Measurements from ENCODE around the gene CFAP20DC. TPM values are rescaled to one million over a fixed set of nuclear protein-coding genes. Genes with fewer than 3 reads are reported as not detected.
"Not testable (repeated sequence)": the region's sequence is repeated elsewhere in the genome, so short reads cannot be mapped to it uniquely, and the experiment has no call there.

The CFAP20DC gene
- total RNA-seq, 1 experiment from 2014 or later, result 2.8 TPM

DNA sequence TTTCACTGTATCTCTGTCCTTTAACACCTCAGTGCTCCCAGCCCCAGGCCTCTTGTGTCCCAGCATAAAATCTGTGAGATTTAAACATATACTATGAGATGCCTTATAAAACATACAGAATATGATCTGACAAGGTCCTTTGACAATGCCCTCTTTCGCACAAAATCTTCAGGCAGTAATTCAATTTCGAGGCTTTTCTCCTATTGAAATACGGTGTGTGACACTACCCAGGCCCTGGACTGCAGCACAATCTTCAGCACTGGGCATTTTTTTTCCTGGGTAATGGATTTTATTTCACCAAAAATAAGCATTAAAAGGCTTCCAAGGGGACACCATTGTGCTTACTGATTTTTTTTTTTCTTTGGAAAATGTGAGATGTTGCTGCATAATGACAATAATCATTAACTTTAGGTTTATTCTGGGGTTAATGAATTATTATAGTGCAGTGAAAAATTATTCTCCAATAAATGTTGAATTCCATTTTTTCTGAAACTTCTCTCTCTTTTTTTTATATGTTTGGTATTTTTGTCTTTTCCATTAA, 342.4 kb downstream of the CFAP20DC start:
- intact Hi-C loops (cut with micrococcal nuclease; ENCODE audit: unreplicated experiment), result no loop called here
- POLR2A ChIA-PET, result no interaction called here
- Mint-ChIP-seq H3K36me3 (ENCODE audit: insufficient read depth, unreplicated experiment) (no peaks in the 10 kb centered on the region), H3K4me3 (ENCODE audit: unreplicated experiment) (no peak overlapping the region), H3K27ac (ENCODE audit: unreplicated experiment) (no peak overlapping the region), H3K27me3 (ENCODE audit: insufficient read depth, unreplicated experiment) (no peaks in the 10 kb centered on the region), H3K4me1 (ENCODE audit: low read depth, unreplicated experiment) (no peaks in the 10 kb centered on the region), H3K9me3 (ENCODE audit: unreplicated experiment) (no peaks in the 10 kb centered on the region)
- Histone ChIP-seq H3K36me3 (ENCODE audit: control insufficient read depth, insufficient read depth, low read length) (no peaks in the 10 kb centered on the region), H3K27me3 (replicated peaks; ENCODE audit: control insufficient read depth, insufficient read depth, low read length) (no peaks in the 10 kb centered on the region), H3K9me3 (no peaks in the 10 kb centered on the region), H3K4me3 (ENCODE audit: low read depth, low read length) (no peak overlapping the region), H3K4me1 (no peaks in the 10 kb centered on the region)
- TF ChIP-seq, protein P1, sequence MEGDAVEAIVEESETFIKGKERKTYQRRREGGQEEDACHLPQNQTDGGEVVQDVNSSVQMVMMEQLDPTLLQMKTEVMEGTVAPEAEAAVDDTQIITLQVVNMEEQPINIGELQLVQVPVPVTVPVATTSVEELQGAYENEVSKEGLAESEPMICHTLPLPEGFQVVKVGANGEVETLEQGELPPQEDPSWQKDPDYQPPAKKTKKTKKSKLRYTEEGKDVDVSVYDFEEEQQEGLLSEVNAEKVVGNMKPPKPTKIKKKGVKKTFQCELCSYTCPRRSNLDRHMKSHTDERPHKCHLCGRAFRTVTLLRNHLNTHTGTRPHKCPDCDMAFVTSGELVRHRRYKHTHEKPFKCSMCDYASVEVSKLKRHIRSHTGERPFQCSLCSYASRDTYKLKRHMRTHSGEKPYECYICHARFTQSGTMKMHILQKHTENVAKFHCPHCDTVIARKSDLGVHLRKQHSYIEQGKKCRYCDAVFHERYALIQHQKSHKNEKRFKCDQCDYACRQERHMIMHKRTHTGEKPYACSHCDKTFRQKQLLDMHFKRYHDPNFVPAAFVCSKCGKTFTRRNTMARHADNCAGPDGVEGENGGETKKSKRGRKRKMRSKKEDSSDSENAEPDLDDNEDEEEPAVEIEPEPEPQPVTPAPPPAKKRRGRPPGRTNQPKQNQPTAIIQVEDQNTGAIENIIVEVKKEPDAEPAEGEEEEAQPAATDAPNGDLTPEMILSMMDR (IDR thresholded peaks at IDR 0.05; ENCODE audit: insufficient read depth in 1 of 2, low read depth in 1 of 2, low read length in 1 of 2, severe bottlenecking in 1 of 2, unreplicated experiment in 1 of 2), result no peak
- DNase-seq, result no peak
- CTCF ChIA-PET, result interaction anchor here (0.7 kb wide), 1 partner anchor 540 kb away, joined by 3 read pairs; no protein-coding TSS in a partner anchor
- BruUV-seq (replicated peaks), result no TSS peak

DNA sequence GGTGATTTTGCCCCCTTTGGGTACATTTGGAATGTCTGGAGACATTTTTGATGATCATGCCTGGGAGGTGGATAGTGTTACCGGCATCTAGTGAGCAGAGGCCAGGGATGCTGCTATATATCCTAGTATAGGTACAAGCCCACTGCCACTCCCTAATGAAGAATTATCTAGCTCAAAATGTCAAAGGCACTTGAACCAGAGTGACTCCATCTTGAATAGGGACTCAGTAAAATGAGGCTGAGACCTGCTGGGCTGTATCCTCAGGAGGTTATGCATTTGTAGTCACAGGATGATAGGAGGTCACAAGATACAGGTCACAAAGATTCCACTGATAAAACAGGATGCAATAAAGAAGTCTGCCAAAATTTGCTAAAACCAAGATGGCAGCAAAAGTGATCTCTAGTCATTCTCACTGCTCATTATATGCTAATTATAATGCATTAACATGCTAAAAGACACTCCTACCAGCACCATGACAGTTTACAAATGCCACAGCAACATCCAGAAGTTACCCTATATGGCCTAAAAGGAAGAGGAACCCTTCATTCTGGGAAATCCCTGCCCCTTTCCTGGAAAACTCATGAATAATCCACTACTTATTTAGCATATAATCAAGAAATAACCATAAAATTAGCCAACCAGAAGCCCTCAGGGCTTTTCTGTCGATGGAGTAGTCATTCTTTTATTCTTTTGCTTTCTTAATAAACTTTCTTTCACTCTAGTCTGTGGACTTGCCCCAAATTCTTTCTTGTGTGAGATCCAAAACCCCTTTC, 343.2 kb downstream of the CFAP20DC start:
- no peaks in the 10 kb centered on the region for H3K4me1 ChIP-seq
- Mint-ChIP-seq H3K27me3 (ENCODE audit: insufficient read depth, unreplicated experiment) (no peaks in the 10 kb centered on the region), H3K4me3 (ENCODE audit: unreplicated experiment) (no peak overlapping the region), H3K27ac (ENCODE audit: unreplicated experiment) (no peak overlapping the region), H3K9me3 (ENCODE audit: unreplicated experiment) (no peaks in the 10 kb centered on the region), H3K4me1 (ENCODE audit: low read depth, unreplicated experiment) (no peaks in the 10 kb centered on the region), H3K36me3 (ENCODE audit: insufficient read depth, unreplicated experiment) (no peaks in the 10 kb centered on the region)
- CTCF ChIA-PET, result no interaction called here
- BruUV-seq (replicated peaks), result no TSS peak
- TF ChIP-seq, protein P1 (IDR thresholded peaks at IDR 0.05; ENCODE audit: insufficient read depth in 1 of 2, low read depth in 1 of 2, low read length in 1 of 2, severe bottlenecking in 1 of 2, unreplicated experiment in 1 of 2), result no peak
- POLR2A ChIA-PET, result no interaction called here
- H3K36me3 ChIP-seq (ENCODE audit: control insufficient read depth, insufficient read depth, low read length), result no peaks in the 10 kb centered on the region
- no peaks in the 10 kb centered on the region for H3K27me3 ChIP-seq (replicated peaks; ENCODE audit: control insufficient read depth, insufficient read depth, low read length)
- no peaks in the 10 kb centered on the region for H3K9me3 ChIP-seq
- no peak for DNase-seq
- H3K4me3 ChIP-seq (ENCODE audit: low read depth, low read length), result no peak overlapping the region
- intact Hi-C loops (cut with micrococcal nuclease; ENCODE audit: unreplicated experiment), result no loop called here

DNA sequence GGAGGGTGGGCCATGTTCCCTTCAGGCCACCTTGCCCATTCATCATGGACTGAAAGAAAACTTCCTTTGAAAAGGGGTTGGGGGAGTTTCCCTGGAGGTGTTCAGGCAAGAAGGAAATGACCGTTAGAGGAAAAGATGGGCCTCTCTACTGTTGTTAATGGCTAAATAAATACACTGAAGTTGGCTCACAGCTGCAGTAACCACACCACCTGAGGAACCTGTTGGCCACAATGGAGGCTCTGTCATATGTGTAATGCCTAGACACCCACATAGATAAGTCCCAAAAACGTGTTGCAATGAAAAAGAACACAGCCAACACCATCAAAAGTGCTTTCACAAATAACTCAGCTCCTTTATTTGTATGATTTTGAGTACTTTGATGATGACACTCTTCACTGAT, 345.1 kb downstream of the CFAP20DC start:
- Mint-ChIP-seq H3K27ac (ENCODE audit: unreplicated experiment) (no peak overlapping the region), H3K9me3 (ENCODE audit: unreplicated experiment) (no peaks in the 10 kb centered on the region), H3K36me3 (ENCODE audit: insufficient read depth, unreplicated experiment) (no peaks in the 10 kb centered on the region), H3K4me3 (ENCODE audit: unreplicated experiment) (no peak overlapping the region), H3K4me1 (ENCODE audit: low read depth, unreplicated experiment) (no peaks in the 10 kb centered on the region), H3K27me3 (ENCODE audit: insufficient read depth, unreplicated experiment) (no peaks in the 10 kb centered on the region)
- POLR2A ChIA-PET, result no interaction called here
- no TSS peak for BruUV-seq (replicated peaks)
- no peak for DNase-seq
- H3K9me3 ChIP-seq, result no peaks in the 10 kb centered on the region
- TF ChIP-seq, protein P1 (IDR thresholded peaks at IDR 0.05; ENCODE audit: insufficient read depth in 1 of 2, low read depth in 1 of 2, low read length in 1 of 2, severe bottlenecking in 1 of 2, unreplicated experiment in 1 of 2), result no peak
- no peaks in the 10 kb centered on the region for H3K4me1 ChIP-seq
- intact Hi-C loops (cut with micrococcal nuclease; ENCODE audit: unreplicated experiment), result no loop called here
- CTCF ChIA-PET, result no interaction called here
- no peak overlapping the region for H3K4me3 ChIP-seq (ENCODE audit: low read depth, low read length)
- no peaks in the 10 kb centered on the region for H3K36me3 ChIP-seq (ENCODE audit: control insufficient read depth, insufficient read depth, low read length)
- no peaks in the 10 kb centered on the region for H3K27me3 ChIP-seq (replicated peaks; ENCODE audit: control insufficient read depth, insufficient read depth, low read length)

DNA sequence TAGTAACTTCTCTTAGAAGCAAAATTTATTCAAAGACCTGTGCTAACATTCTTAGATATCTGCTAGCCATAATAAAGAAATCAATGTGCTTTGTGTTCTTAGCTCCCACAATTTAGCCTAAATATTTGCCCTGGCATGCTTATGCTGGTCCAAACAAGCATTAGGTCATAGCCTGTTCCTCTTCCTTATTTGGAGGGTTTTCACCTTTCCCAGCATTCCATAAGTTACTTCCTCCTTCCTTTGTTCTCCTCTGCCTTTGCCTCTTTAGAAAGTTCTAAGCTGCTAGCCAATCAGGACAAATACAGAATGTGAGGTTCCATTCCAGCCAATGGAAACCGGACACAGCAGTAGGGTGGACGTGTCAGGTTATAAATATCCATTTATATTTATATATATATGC, 345.5 kb downstream of the CFAP20DC start:
- H3K4me3 ChIP-seq (ENCODE audit: low read depth, low read length); H3K36me3 ChIP-seq (ENCODE audit: control insufficient read depth, insufficient read depth, low read length); H3K4me1 ChIP-seq; intact Hi-C loops (cut with micrococcal nuclease; ENCODE audit: unreplicated experiment); H3K4me3 Mint-ChIP-seq (ENCODE audit: unreplicated experiment); BruUV-seq (replicated peaks); H3K4me1 Mint-ChIP-seq (ENCODE audit: low read depth, unreplicated experiment); DNase-seq; H3K27me3 Mint-ChIP-seq (ENCODE audit: insufficient read depth, unreplicated experiment); CTCF ChIA-PET; H3K9me3 ChIP-seq; POLR2A ChIA-PET; H3K27me3 ChIP-seq (replicated peaks; ENCODE audit: control insufficient read depth, insufficient read depth, low read length); H3K27ac Mint-ChIP-seq (ENCODE audit: unreplicated experiment); H3K9me3 Mint-ChIP-seq (ENCODE audit: unreplicated experiment); H3K36me3 Mint-ChIP-seq (ENCODE audit: insufficient read depth, unreplicated experiment): not testable (repeated sequence)
